Fibroblast of lung (primary cell): ENCODE data around the gene ZNRD2.
A peak's percentile ranks its signal among the peaks of the same experiment; 100 is the strongest.

Experiments used
- CTCF ChIP-seq, 2 donors: IDR thresholded peaks in 1 of 2; conservative IDR thresholded peaks in 1 of 2; 1 replicate in 1 of 2; 2 replicates in 1 of 2; pipeline ENCODE4 v1.5.1; 2011 to 2012; ENCODE audit warnings: low read length in 2 of 2, control low read depth in 1 of 2, inconsistent platforms in 1 of 2, low read depth in 1 of 2, mild to moderate bottlenecking in 1 of 2
- EZH2 ChIP-seq: IDR thresholded peaks from 2 replicates; pipeline ENCODE4 v1.5.1; 2012; ENCODE audit warnings: low read length, control low read depth, mild to moderate bottlenecking; ENCODE audit errors: missing control alignments

GRCh38 chr11:65593518-65594414 is 23.5 kb downstream of the ZNRD2 start:
- TF ChIP-seq CTCF (conservative IDR thresholded peaks at IDR 0.05 in 1 of 2, IDR thresholded peaks at IDR 0.05 in 1 of 2; ENCODE audit: low read depth in 1 of 2, low read length in 2 of 2): peak; percentile 56 to 76
- TF ChIP-seq EZH2: no peak
